Right lobe of liver (tissue), 6 donors: ENCODE data around the gene MPDU1. TPM values are rescaled to one million over a fixed set of nuclear protein-coding genes. Genes with fewer than 3 reads are reported as not detected.
A peak's percentile ranks its signal among the peaks of the same experiment; 100 is the strongest.

Experiments used
- ATAC-seq, 4 donors: fragments of 200-7000 bp; cut with Tn5 transposase; one replicate each; pipeline ENCODE4 v1.9.1; 2020; ENCODE audit warnings: mild to moderate bottlenecking in 4 of 4, moderate library complexity in 4 of 4
- DNase-seq, 3 donors: peaks; one replicate each; pipeline ENCODE4 v3.0.0-alpha.2; 2020
- H3K27ac ChIP-seq, 3 donors: fragments of 200-600 bp; one replicate each; pipeline ENCODE4 v1.8.0; 2022
- H3K27me3 ChIP-seq, 2 donors: fragments of 200-600 bp; one replicate each; pipeline ENCODE4 v1.8.0; 2022
- H3K36me3 ChIP-seq, 4 donors: fragments of 200-600 bp; sonication (generic) in 1 of 4; one replicate each; pipeline versions ENCODE4 v1.5.1 to v1.8.0; 2017 to 2022; ENCODE audit warnings: control low read depth in 1 of 4
- H3K4me1 ChIP-seq, 4 donors: fragments of 200-600 bp; sonication (generic) in 1 of 4; one replicate each; pipeline versions ENCODE4 v1.5.1 to v1.8.0; 2017 to 2022; ENCODE audit warnings: control low read depth in 1 of 4
- H3K4me3 ChIP-seq, 3 donors: fragments of 200-600 bp; one replicate each; pipeline ENCODE4 v1.8.0; 2022
- H3K9me3 ChIP-seq, 4 donors: fragments of 200-600 bp; sonication (generic) in 1 of 4; one replicate each; pipeline versions ENCODE4 v1.5.1 to v1.8.0; 2017 to 2022; ENCODE audit warnings: control low read depth in 1 of 4
- POLR2A ChIP-seq: fragments of 450-650 bp; IDR thresholded peaks from one replicate; pipeline ENCODE4 v1.6.1; 2017; ENCODE audit warnings: antibody characterized with exemption, mild to moderate bottlenecking
- WGBS: methylation state at CpG from one replicate; pipeline ENCODE4 v1.1.6; 2018; ENCODE audit warnings: low coverage, low lambda C conversion rate; ENCODE audit not compliant: insufficient coverage; ENCODE audit errors: missing lambda C conversion rate; 5-methylcytosine and 5-hydroxymethylcytosine counted together
- intact Hi-C, 2 donors: fragments of 100-400 bp; cut with DNase I; formaldehyde crosslinking; loops; one replicate each; pipeline versions ENCODE4 v1.11.2 to v1.14.1; 2022
- total RNA-seq, 6 experiments: library from RNA; depleted of rRNA in 2 of 6; stranded (reverse); fragments of >200 nt in 2 of 6; fragmentation: NEBNext Ultra II Directional in 3 of 6; extraction: Animal tissue kit (Norgen Biotek cat#: 25700) in 3 of 6; gene quantifications; one replicate each; pipeline versions ENCODE4 v1.1.0 to v1.2.4, GENCODE V29; 2016 to 2023
- TF ChIP-seq, protein P1 (sequence below), 4 donors: fragments of 200-600 bp in 3 of 4; fragments of 450-650 bp in 1 of 4; IDR thresholded peaks; one replicate each; pipeline versions ENCODE4 v1.5.1 to v1.8.0; 2016 to 2022; ENCODE audit warnings: antibody characterized with exemption in 4 of 4, mild to moderate bottlenecking in 2 of 4
- donor health status: DM: no; HTN: yes; CAD: no.
- donor health status: DM: no; HTN: no; CAD: no.
- donor health status: DM: no; HTN: no; CAD: no.
- donor health status: DM: no; HTN: yes; CAD: no.
- donor health status: DM: no; HTN: yes; CAD: no.

The MPDU1 gene
- total RNA-seq, 6 experiments from 2014 or later, result 54.2 to 199 (median 63.3) TPM

DNA sequence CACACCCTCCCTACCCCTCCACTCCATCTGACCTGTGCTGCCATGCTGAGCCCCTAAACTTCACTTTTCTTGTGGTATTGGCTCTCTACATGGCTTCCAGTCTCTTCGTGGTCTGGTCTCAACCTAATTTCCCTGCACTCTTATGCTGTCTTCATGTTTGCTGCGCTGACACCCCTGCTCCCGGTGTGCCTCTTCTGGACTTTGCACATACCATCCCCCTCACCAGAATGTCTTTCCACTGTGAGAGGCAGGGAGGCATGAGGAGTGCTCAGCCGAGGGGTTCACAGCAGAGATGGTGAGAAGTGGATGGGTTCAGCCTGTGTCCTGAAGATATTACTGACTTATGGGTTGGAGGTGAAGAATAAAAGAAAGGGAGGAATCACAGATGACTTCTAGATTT is 32.3 kb upstream of the MPDU1 start:
- H3K9me3 ChIP-seq, result no peaks in the 10 kb centered on the region
- no peak for TF ChIP-seq POLR2A
- TF ChIP-seq, protein P1, sequence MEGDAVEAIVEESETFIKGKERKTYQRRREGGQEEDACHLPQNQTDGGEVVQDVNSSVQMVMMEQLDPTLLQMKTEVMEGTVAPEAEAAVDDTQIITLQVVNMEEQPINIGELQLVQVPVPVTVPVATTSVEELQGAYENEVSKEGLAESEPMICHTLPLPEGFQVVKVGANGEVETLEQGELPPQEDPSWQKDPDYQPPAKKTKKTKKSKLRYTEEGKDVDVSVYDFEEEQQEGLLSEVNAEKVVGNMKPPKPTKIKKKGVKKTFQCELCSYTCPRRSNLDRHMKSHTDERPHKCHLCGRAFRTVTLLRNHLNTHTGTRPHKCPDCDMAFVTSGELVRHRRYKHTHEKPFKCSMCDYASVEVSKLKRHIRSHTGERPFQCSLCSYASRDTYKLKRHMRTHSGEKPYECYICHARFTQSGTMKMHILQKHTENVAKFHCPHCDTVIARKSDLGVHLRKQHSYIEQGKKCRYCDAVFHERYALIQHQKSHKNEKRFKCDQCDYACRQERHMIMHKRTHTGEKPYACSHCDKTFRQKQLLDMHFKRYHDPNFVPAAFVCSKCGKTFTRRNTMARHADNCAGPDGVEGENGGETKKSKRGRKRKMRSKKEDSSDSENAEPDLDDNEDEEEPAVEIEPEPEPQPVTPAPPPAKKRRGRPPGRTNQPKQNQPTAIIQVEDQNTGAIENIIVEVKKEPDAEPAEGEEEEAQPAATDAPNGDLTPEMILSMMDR (IDR thresholded peaks at IDR 0.05), result no peak
- intact Hi-C loops, result no loop called here
- ATAC-seq (no peak), DNase-seq (no peak)
- no peak overlapping the region for H3K4me3 ChIP-seq
- no peaks in the 10 kb centered on the region for H3K36me3 ChIP-seq
- H3K27me3 ChIP-seq, result no peaks in the 10 kb centered on the region
- 78% methylated on average over 4 of the region's 4 CpGs for WGBS
- no peak overlapping the region for H3K27ac ChIP-seq
- H3K4me1 ChIP-seq, result peaks cover 0 to 4% (median 0%) of the 10 kb centered on the region in 4 donors

GRCh38 chr17:7552621-7553051 is 31.0 kb upstream of the MPDU1 start:
- intact Hi-C loops, result no loop called here
- peak in 2 of 4 donors; percentile 36 to 48 for ATAC-seq
- H3K27ac ChIP-seq, result no peak overlapping the region

DNA sequence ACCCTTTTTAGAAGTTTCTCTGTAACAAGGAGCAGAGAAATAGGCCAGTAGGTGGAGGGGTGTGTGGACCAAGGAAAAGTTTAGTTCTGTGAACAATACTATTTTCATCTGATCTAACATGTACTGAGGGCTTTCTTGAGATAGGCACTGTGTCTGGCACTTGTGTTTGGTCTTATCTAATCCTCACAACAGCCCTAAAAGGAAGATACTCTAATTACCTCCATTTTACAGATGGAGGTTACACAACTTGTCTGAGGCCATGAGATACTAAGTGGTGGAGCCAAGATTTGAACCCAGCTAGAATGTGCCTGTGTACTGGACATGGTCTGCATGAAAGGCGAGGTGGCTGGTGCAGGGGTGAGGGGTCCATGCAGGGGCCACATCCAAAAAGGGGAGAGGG is 30.3 kb upstream of the MPDU1 start:
- WGBS, result 100% methylated on average over 1 of the region's 1 CpG
- no peaks in the 10 kb centered on the region for H3K27me3 ChIP-seq
- no peaks in the 10 kb centered on the region for H3K9me3 ChIP-seq
- TF ChIP-seq, protein P1 (IDR thresholded peaks at IDR 0.05), result no peak
- TF ChIP-seq POLR2A, result no peak
- peaks cover 0 to 4% (median 2%) of the 10 kb centered on the region in 4 donors for H3K4me1 ChIP-seq
- DNase-seq (no peak), ATAC-seq (no peak)
- H3K27ac ChIP-seq, result peak overlapping the region in 1 of 3 donors; percentile 16
- intact Hi-C loops, result no loop called here
- H3K36me3 ChIP-seq, result no peaks in the 10 kb centered on the region
- H3K4me3 ChIP-seq, result no peak overlapping the region

More at GRCh38 chr17:7552621-7553051, 31.0 kb upstream of the MPDU1 start:
- TF ChIP-seq, protein P1 (IDR thresholded peaks at IDR 0.05), result no peak
- TF ChIP-seq POLR2A, result peak; percentile 24
- H3K4me3 ChIP-seq, result no peak overlapping the region
- H3K9me3 ChIP-seq, result no peaks in the 10 kb centered on the region
- peaks cover 0 to 4% (median 0%) of the 10 kb centered on the region in 4 donors for H3K4me1 ChIP-seq
- DNase-seq, result no peak
- H3K36me3 ChIP-seq, result no peaks in the 10 kb centered on the region
- 49% methylated on average over 5 of the region's 6 CpGs for WGBS
- no peaks in the 10 kb centered on the region for H3K27me3 ChIP-seq

GRCh38 chr17:7555320-7555948 is 28.2 kb upstream of the MPDU1 start:
- 63% methylated on average over 10 of the region's 10 CpGs for WGBS
- Histone ChIP-seq H3K36me3 (no peaks in the 10 kb centered on the region), H3K4me1 (peaks cover 0 to 15% (median 8%) of the 10 kb centered on the region in 4 donors), H3K27ac (no peak overlapping the region), H3K9me3 (no peaks in the 10 kb centered on the region), H3K27me3 (no peaks in the 10 kb centered on the region), H3K4me3 (no peak overlapping the region)
- intact Hi-C loops, result no loop called here
- no peak for DNase-seq
- TF ChIP-seq, protein P1 (IDR thresholded peaks at IDR 0.05), result no peak
- no peak for TF ChIP-seq POLR2A
- ATAC-seq, result no peak
